Measurements from ENCODE around the gene NUTM2D. TPM values are rescaled to one million over a fixed set of nuclear protein-coding genes. Genes with fewer than 3 reads are reported as not detected.
A peak's percentile ranks its signal among the peaks of the same experiment; 100 is the strongest.
"Not testable (repeated sequence)": the region's sequence is repeated elsewhere in the genome, so short reads cannot be mapped to it uniquely, and the experiment has no call there.

NUTM2D gene
- total and polyA plus RNA-seq, 7 experiments from 2014 or later = 0.14 to 6.4 (median 3.9) TPM

DNA sequence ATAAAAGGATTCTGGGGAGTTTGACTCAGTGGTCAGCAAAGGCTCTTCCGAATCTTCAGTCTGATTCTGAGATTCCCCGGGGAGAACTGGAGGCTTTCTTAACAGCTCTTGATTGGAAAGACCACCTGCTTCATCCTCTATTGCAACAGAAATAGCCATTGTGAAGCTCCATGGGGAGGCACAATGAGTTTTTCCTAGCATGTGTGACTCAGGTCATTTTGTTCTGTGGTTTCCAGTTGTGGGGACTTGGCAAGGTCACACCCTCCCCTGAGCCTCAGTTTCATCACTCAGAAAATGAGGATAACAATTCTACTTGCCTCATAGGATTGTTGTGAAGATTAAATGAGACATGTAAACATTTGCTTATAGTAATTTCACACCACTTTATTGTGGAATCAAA lies 38.7 kb downstream of the NUTM2D start:
- H3K4me3 ChIP-seq (ENCODE audit: low read length); H3K4me1 Mint-ChIP-seq; H3K36me3 ChIP-seq (ENCODE audit: control insufficient read depth in 2 of 3, insufficient read depth in 3 of 3, low read length in 3 of 3); H3K4me1 ChIP-seq (ENCODE audit: control insufficient read depth in 2 of 2, insufficient read depth in 2 of 2, low read length in 2 of 2); H3K27ac Mint-ChIP-seq; ATAC-seq; intact Hi-C loops (cut with micrococcal nuclease); POLR2A ChIA-PET; H3K9me3 Mint-ChIP-seq; CTCF ChIA-PET; DNase-seq; H3K36me3 Mint-ChIP-seq; H3K27ac ChIP-seq (ENCODE audit: low read depth, low read length); H3K27me3 ChIP-seq (ENCODE audit: control insufficient read depth in 2 of 2, insufficient read depth in 2 of 2, low read length in 2 of 2); H3K9me3 ChIP-seq (ENCODE audit: control insufficient read depth in 2 of 3, low read length in 3 of 3); H3K4me3 Mint-ChIP-seq; H3K27me3 Mint-ChIP-seq: not testable (repeated sequence)

DNA sequence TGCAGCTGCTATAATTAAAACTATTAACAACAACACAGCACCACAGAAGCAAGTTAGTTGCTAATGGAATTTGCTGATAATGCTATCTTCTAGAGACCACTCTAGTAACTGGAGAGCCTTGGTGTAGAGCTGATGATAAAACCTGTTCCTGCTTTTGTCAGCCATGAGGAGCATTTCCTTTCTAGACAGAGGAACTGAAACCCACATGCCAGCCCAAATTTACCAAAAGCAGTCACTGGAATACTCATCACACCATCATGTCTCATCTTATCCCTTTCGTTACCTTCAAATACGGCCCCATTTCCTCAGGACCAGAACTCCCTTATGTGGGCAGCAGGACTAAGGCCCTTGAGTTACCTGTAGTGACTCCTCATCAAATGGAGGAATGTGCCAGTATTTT lies 40.9 kb downstream of the NUTM2D start:
- H3K9me3 Mint-ChIP-seq; H3K27me3 ChIP-seq (ENCODE audit: control insufficient read depth in 2 of 2, insufficient read depth in 2 of 2, low read length in 2 of 2); H3K4me1 ChIP-seq (ENCODE audit: control insufficient read depth in 2 of 2, insufficient read depth in 2 of 2, low read length in 2 of 2); intact Hi-C loops (cut with micrococcal nuclease); H3K27ac ChIP-seq (ENCODE audit: low read depth, low read length); H3K4me1 Mint-ChIP-seq; H3K36me3 Mint-ChIP-seq; H3K36me3 ChIP-seq (ENCODE audit: control insufficient read depth in 2 of 3, insufficient read depth in 3 of 3, low read length in 3 of 3); H3K4me3 ChIP-seq (ENCODE audit: low read length); DNase-seq; H3K9me3 ChIP-seq (ENCODE audit: control insufficient read depth in 2 of 3, low read length in 3 of 3); H3K27ac Mint-ChIP-seq; CTCF ChIA-PET; POLR2A ChIA-PET; H3K4me3 Mint-ChIP-seq: not testable (repeated sequence)
- peak; percentile 57 for ATAC-seq
- H3K27me3 Mint-ChIP-seq = peaks cover 0 to 11% (median 9%) of the 10 kb centered on the region in 5 donors

DNA sequence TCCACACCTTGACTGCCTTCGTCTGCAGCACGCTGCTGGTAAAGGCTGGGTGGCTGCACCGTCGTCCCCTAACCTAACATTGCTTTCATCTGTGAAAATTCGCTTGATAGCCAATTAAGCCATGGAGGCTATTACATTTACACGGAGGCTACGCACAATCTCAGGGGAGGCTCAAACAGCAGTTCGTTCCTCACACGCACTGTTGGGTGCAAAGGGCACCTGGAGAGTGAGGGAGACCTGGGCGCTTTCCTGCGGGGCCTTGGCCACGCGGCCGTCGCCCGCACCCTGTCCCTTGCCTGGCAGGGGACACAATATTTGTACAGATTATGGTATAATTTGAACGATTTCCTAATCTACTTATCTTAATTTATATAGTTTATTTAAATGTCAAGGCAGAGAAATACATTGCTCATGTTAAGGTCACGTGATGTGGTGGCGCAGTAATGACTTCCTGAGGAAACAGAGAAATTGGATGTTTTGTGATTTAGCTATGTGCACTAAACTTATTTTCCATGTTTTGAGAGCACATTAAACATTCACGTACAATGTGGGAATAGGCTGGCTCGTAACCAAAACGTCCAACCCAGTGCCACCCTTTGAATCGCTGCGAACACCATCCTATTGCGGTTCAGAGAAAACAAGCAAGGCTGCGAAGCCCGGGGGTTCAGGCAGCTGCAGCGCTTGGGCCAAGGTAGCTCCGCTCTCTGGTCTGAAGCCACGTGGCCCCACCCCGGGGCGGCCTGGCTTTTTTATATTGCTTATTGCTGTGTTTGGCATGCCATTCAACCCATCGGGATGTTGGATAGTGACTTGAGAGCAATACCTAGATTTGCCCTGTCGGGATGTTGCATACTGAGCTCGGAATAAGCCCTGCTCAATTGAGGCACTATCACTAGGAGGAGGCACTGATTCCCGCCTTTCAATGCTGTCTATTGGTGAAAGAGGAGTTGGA lies 50.2 kb downstream of the NUTM2D start:
- H3K27me3 ChIP-seq (ENCODE audit: control insufficient read depth in 2 of 2, insufficient read depth in 2 of 2, low read length in 2 of 2); POLR2A ChIA-PET; H3K27ac ChIP-seq (ENCODE audit: low read depth, low read length); H3K4me1 Mint-ChIP-seq; H3K36me3 Mint-ChIP-seq; H3K4me3 ChIP-seq (ENCODE audit: low read length); H3K9me3 ChIP-seq (ENCODE audit: control insufficient read depth in 2 of 3, low read length in 3 of 3); H3K9me3 Mint-ChIP-seq; CTCF ChIA-PET; H3K27ac Mint-ChIP-seq; intact Hi-C loops (cut with micrococcal nuclease); H3K36me3 ChIP-seq (ENCODE audit: control insufficient read depth in 2 of 3, insufficient read depth in 3 of 3, low read length in 3 of 3); H3K4me1 ChIP-seq (ENCODE audit: control insufficient read depth in 2 of 2, insufficient read depth in 2 of 2, low read length in 2 of 2): not testable (repeated sequence)
- peak overlapping the region; percentile 34 to 74 (median 57) for H3K4me3 Mint-ChIP-seq
- DNase-seq (peak in 6 of 9 donors; percentile 7 to 18 (median 8)), ATAC-seq (peak; percentile 53)
- peaks cover 4 to 44% (median 33%) of the 10 kb centered on the region in 5 donors for H3K27me3 Mint-ChIP-seq

DNA sequence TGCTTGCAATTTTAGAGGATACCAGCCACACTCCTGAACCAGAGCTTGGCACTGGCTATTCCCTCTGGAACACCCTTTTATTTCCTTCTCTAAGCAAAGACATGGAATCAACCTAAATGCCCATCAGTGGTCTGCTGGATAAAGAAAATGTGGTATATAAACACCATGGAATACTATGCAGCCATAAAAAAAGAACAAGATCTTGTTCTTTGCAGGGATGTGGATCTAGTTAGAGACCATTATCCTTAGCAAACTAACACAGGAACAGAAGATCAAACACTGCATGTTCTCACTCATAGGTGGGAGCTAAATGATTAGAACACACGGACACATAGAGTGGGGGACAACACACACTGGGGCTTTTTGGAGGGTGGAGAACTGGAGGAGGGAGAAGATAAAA lies 56.4 kb downstream of the NUTM2D start:
- H3K36me3 Mint-ChIP-seq, CTCF ChIA-PET: not testable (repeated sequence)

More for the DNA sequence above, 56.4 kb downstream of the NUTM2D start:
- H3K4me3 ChIP-seq (ENCODE audit: low read length); ATAC-seq; H3K4me1 ChIP-seq (ENCODE audit: control insufficient read depth in 2 of 2, insufficient read depth in 2 of 2, low read length in 2 of 2); H3K36me3 ChIP-seq (ENCODE audit: control insufficient read depth in 2 of 3, insufficient read depth in 3 of 3, low read length in 3 of 3); H3K9me3 Mint-ChIP-seq; H3K27me3 ChIP-seq (ENCODE audit: control insufficient read depth in 2 of 2, insufficient read depth in 2 of 2, low read length in 2 of 2); H3K27ac ChIP-seq (ENCODE audit: low read depth, low read length); H3K4me3 Mint-ChIP-seq; H3K9me3 ChIP-seq (ENCODE audit: control insufficient read depth in 2 of 3, low read length in 3 of 3); intact Hi-C loops (cut with micrococcal nuclease); H3K4me1 Mint-ChIP-seq; H3K27ac Mint-ChIP-seq; POLR2A ChIA-PET; DNase-seq: not testable (repeated sequence)
- peaks cover 4 to 39% (median 25%) of the 10 kb centered on the region in 5 donors for H3K27me3 Mint-ChIP-seq

Other genes with a start within 250 kb of the NUTM2D start
- gene NUTM2A, start 132.3 kb upstream of the NUTM2D start, total RNA-seq = 1 to 10 TPM in 4 of 5 experiments, not detected in 1; 1.3 to 1.9 (median 1.6) TPM
- gene NUTM2A, start 132.3 kb upstream of the NUTM2D start, polyA plus RNA-seq = under 1 TPM in 1 of 2 donors, not detected in 1; 0.13 TPM
- gene MINPP1, start 147.1 kb downstream of the NUTM2D start, total RNA-seq = 1 to 10 TPM; 1.8 to 9.5 (median 9.2) TPM
- gene MINPP1, start 147.1 kb downstream of the NUTM2D start, polyA plus RNA-seq = 1 to 10 TPM; 5.7 to 8.8 TPM

Measured in naive thymus-derived CD4-positive, alpha-beta T cell (primary cell).